WTC11 (cell line): ENCODE measurements around the gene UGT1A4. TPM values are rescaled to one million over a fixed set of nuclear protein-coding genes. Genes with fewer than 3 reads are reported as not detected.

Experiments used
- ATAC-seq: fragments of 200-7000 bp; cut with Tn5 transposase; 2 replicates; pipeline ENCODE4 v1.10.0; 2021; ENCODE audit warnings: mild to moderate bottlenecking, moderate library complexity
- CTCF ChIA-PET: fragments of 300-600 bp; sonication (Branson Sonifier 250); formaldehyde crosslinking; loops from one replicate; lab custom pipeline; 2021; ENCODE audit warnings: antibody characterized with exemption; lab: Charles Lee
- POLR2A ChIA-PET: fragments of 350-600 bp; sonication (Branson Sonifier 250); formaldehyde crosslinking; loops from one replicate; lab custom pipeline; 2021; ENCODE audit warnings: antibody characterized with exemption; lab: Charles Lee
- DNase-seq: peaks from one replicate; pipeline ENCODE4 v3.0.0; 2021; ENCODE audit warnings: low spot score
- H3K27ac Mint-ChIP-seq: 2 replicates; pipeline ENCODE4 v1.8.0; 2021; ENCODE audit warnings: mixed read lengths
- H3K27me3 Mint-ChIP-seq: 2 replicates; pipeline ENCODE4 v1.8.0; 2021; ENCODE audit warnings: low read depth, mild to moderate bottlenecking, moderate library complexity, mixed read lengths
- H3K36me3 Mint-ChIP-seq: 2 replicates; pipeline ENCODE4 v1.8.0; 2021; ENCODE audit warnings: mixed read lengths
- H3K4me1 Mint-ChIP-seq: 2 replicates; pipeline ENCODE4 v1.8.0; 2022; ENCODE audit warnings: mixed read lengths
- H3K4me3 Mint-ChIP-seq: 2 replicates; pipeline ENCODE4 v1.8.0; 2021; ENCODE audit warnings: mild to moderate bottlenecking, moderate library complexity, mixed read lengths
- H3K9me3 Mint-ChIP-seq: 2 replicates; pipeline ENCODE4 v1.8.0; 2021; ENCODE audit warnings: mixed read lengths
- AR ChIP-seq: fragments of 250-450 bp; sonication (Bioruptor Pico); IDR thresholded peaks from 2 replicates; pipeline ENCODE4 v1.9.0; 2021; ENCODE audit warnings: mild to moderate bottlenecking
- CBFB ChIP-seq: sonication (generic); formaldehyde crosslinking; IDR thresholded peaks from 2 replicates; pipeline ENCODE4 v1.8.1; 2022; ENCODE audit warnings: mild to moderate bottlenecking, low read depth, missing genetic modification reagents
- FOXP4 ChIP-seq: sonication (generic); formaldehyde crosslinking; IDR thresholded peaks from 2 replicates; pipeline ENCODE4 v1.8.0; 2022; ENCODE audit warnings: mild to moderate bottlenecking, missing genetic modification reagents
- MAX ChIP-seq: sonication (generic); formaldehyde crosslinking; IDR thresholded peaks from 2 replicates; pipeline ENCODE4 v1.8.0; 2022; ENCODE audit warnings: mild to moderate bottlenecking, missing genetic modification reagents
- NFATC4 ChIP-seq: fragments of 250-450 bp; sonication (Bioruptor Pico); IDR thresholded peaks from 2 replicates; pipeline ENCODE4 v1.9.0; 2021; ENCODE audit warnings: mild to moderate bottlenecking
- PREB ChIP-seq: sonication (generic); formaldehyde crosslinking; IDR thresholded peaks from 2 replicates; pipeline ENCODE4 v1.8.1; 2022; ENCODE audit warnings: mild to moderate bottlenecking, missing genetic modification reagents, moderate library complexity, borderline replicate concordance
- RORB ChIP-seq: fragments of 250-450 bp; sonication (Bioruptor Pico); IDR thresholded peaks from 2 replicates; pipeline ENCODE4 v1.9.0; 2021; ENCODE audit warnings: mild to moderate bottlenecking
- SMAD3 ChIP-seq: sonication (generic); formaldehyde crosslinking; IDR thresholded peaks from 2 replicates; pipeline ENCODE4 v1.8.0; 2022; ENCODE audit warnings: missing genetic modification reagents, mild to moderate bottlenecking, borderline replicate concordance
- STAT6 ChIP-seq: sonication (generic); formaldehyde crosslinking; conservative IDR thresholded peaks from 2 replicates; pipeline ENCODE4 v1.8.1; 2023; ENCODE audit warnings: mild to moderate bottlenecking, low read depth, missing genetic modification reagents, moderate library complexity
- TCF7 ChIP-seq: sonication (generic); formaldehyde crosslinking; IDR thresholded peaks from 2 replicates; pipeline ENCODE4 v1.8.0; 2022; ENCODE audit warnings: mild to moderate bottlenecking, low read depth, missing genetic modification reagents, moderate library complexity
- ZNF138 ChIP-seq: sonication (generic); formaldehyde crosslinking; conservative IDR thresholded peaks from 2 replicates; pipeline ENCODE4 v1.8.1; 2022; ENCODE audit warnings: mild to moderate bottlenecking, moderate library complexity, missing genetic modification reagents
- ZNF263 ChIP-seq: sonication (generic); formaldehyde crosslinking; IDR thresholded peaks from 2 replicates; pipeline ENCODE4 v1.8.1; 2022; ENCODE audit warnings: low read depth, mild to moderate bottlenecking, moderate library complexity, missing genetic modification reagents
- ZNF317 ChIP-seq: sonication (generic); formaldehyde crosslinking; IDR thresholded peaks from 2 replicates; pipeline ENCODE4 v1.8.1; 2023; ENCODE audit warnings: low read depth, mild to moderate bottlenecking, moderate library complexity, missing genetic modification reagents, borderline replicate concordance
- ZNF671 ChIP-seq: fragments of 250-450 bp; sonication (Bioruptor Pico); IDR thresholded peaks from 2 replicates; pipeline ENCODE4 v1.8.0; 2021; ENCODE audit warnings: mild to moderate bottlenecking
- total RNA-seq: library from RNA; stranded (reverse); gene quantifications from 3 replicates; pipeline ENCODE4 v1.2.3, GENCODE V29; 2021

The UGT1A4 gene
- total RNA-seq, 1 experiment from 2014 or later = 0.22 TPM

GRCh38 chr2:233807966-233808935 lies 89.7 kb downstream of the UGT1A4 start:
- TF ChIP-seq CBFB (CRISPR knock-in tag) = no peak
- TF ChIP-seq AR (CRISPR knock-in tag) = no peak
- TF ChIP-seq PREB (CRISPR knock-in tag) = no peak
- no peak for TF ChIP-seq TCF7
- no peak for TF ChIP-seq RORB (CRISPR knock-in tag)
- no peak for TF ChIP-seq ZNF138 (CRISPR knock-in tag)
- TF ChIP-seq ZNF671 (CRISPR knock-in tag) = no peak
- no peak for TF ChIP-seq NFATC4 (CRISPR knock-in tag)
- POLR2A ChIA-PET = no interaction called here
- H3K27me3 Mint-ChIP-seq = no peaks in the 10 kb centered on the region; the same call in 1 of the 2 replicates
- no peaks in the 10 kb centered on the region for H3K4me1 Mint-ChIP-seq
- H3K4me3 Mint-ChIP-seq = no peak overlapping the region
- CTCF ChIA-PET = no interaction called here
- H3K9me3 Mint-ChIP-seq = peaks cover 11% of the 10 kb centered on the region; the same call in 1 of the 2 replicates
- no peak overlapping the region for H3K27ac Mint-ChIP-seq
- H3K36me3 Mint-ChIP-seq = no peaks in the 10 kb centered on the region
- ATAC-seq = no peak
- no peak for DNase-seq

DNA sequence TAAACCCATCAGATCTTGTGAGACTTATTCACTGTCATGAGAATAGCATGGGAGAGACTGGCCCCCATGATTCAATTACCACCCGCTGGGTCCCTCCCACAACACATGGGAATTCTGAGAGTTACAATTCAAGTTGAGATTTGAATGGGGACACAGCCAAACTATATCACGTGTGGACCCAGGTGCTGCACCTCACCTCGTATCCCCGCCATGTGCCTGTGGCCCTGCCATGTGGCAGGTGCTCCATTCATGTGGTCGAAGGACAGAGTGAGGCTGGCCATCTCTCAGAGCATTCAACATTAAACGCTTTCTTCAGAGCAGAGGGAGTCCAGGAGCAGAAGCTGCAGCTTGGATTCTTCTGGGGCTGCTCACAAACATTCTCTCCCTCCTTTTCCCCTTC lies 91.8 kb downstream of the UGT1A4 start:
- H3K27ac Mint-ChIP-seq = no peak overlapping the region

More for the DNA sequence above, 91.8 kb downstream of the UGT1A4 start:
- H3K27me3 Mint-ChIP-seq = no peaks in the 10 kb centered on the region; the same call in 1 of the 2 replicates
- POLR2A ChIA-PET = no interaction called here
- ATAC-seq = no peak
- CTCF ChIA-PET = no interaction called here
- no peak for DNase-seq
- peaks cover 11% of the 10 kb centered on the region for H3K9me3 Mint-ChIP-seq
- H3K36me3 Mint-ChIP-seq = no peaks in the 10 kb centered on the region
- no peaks in the 10 kb centered on the region for H3K4me1 Mint-ChIP-seq
- TF ChIP-seq SMAD3 (CRISPR knock-in tag) (no peak), FOXP4 (no peak), STAT6 (CRISPR knock-in tag) (no peak), ZNF317 (CRISPR knock-in tag) (no peak), MAX (CRISPR knock-in tag) (no peak), ZNF263 (CRISPR knock-in tag) (no peak)
- no peak overlapping the region for H3K4me3 Mint-ChIP-seq
